ENCODE results near the gene MON2.

DNA sequence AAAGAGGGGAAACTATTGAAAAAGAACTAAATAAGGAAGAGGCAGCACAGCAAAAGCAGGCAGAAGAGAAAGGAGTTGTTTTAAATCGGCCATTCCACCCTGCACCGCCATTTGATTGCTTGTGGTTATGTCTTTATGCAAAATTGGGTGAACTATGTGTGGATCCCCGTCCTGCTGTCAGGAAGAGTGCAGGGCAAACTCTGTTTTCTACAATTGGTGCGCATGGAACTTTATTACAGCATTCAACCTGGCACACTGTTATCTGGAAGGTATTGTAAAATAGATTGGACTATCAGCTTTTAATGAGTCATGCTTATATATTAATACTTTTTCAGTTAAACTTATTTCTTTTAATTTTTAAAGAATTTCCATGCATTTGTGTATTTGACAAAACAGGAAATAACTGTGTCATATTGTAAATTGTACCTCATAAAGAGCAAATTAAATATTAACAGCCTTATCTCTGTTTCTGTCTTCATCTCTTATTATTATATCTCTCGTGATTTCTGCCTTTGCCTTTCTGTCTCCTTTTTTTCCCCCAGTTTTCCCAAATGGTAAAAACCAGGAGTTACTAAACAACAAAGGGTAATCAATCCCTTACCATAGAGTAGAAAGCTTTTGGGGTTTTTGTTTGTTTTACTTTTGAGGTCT is 86.4 kb downstream of the MON2 start:
- TF ChIP-seq BACH1 (IDR thresholded peaks at IDR 0.05; ENCODE audit: low read length) (no peak), CHD2 (IDR thresholded peaks at IDR 0.05; ENCODE audit: low read length) (no peak), NRF1 (IDR thresholded peaks at IDR 0.05; ENCODE audit: low read depth, low read length) (no peak), YY1 (IDR thresholded peaks at IDR 0.05; ENCODE audit: low read depth, low read length) (no peak), EP300 (IDR thresholded peaks at IDR 0.05; ENCODE audit: borderline replicate concordance in 1 of 2, low read depth in 2 of 2, low read length in 2 of 2) (no peak), POLR2AphosphoS5 (IDR thresholded peaks at IDR 0.05; ENCODE audit: low read depth, low read length) (no peak)
- TF ChIP-seq, protein P1, sequence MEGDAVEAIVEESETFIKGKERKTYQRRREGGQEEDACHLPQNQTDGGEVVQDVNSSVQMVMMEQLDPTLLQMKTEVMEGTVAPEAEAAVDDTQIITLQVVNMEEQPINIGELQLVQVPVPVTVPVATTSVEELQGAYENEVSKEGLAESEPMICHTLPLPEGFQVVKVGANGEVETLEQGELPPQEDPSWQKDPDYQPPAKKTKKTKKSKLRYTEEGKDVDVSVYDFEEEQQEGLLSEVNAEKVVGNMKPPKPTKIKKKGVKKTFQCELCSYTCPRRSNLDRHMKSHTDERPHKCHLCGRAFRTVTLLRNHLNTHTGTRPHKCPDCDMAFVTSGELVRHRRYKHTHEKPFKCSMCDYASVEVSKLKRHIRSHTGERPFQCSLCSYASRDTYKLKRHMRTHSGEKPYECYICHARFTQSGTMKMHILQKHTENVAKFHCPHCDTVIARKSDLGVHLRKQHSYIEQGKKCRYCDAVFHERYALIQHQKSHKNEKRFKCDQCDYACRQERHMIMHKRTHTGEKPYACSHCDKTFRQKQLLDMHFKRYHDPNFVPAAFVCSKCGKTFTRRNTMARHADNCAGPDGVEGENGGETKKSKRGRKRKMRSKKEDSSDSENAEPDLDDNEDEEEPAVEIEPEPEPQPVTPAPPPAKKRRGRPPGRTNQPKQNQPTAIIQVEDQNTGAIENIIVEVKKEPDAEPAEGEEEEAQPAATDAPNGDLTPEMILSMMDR (IDR thresholded peaks at IDR 0.05; ENCODE audit: control extremely low read depth in 1 of 3, insufficient read depth in 1 of 3, low read depth in 1 of 3, low read length in 3 of 3) = no peak
- TF ChIP-seq, protein P2, sequence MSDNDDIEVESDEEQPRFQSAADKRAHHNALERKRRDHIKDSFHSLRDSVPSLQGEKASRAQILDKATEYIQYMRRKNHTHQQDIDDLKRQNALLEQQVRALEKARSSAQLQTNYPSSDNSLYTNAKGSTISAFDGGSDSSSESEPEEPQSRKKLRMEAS (IDR thresholded peaks at IDR 0.05) = no peak
- TF ChIP-seq, protein P3, sequence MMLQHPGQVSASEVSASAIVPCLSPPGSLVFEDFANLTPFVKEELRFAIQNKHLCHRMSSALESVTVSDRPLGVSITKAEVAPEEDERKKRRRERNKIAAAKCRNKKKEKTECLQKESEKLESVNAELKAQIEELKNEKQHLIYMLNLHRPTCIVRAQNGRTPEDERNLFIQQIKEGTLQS (IDR thresholded peaks at IDR 0.05; ENCODE audit: insufficient read depth, low read depth, low read length) = no peak
